ENCODE results near the gene FGFBP2. TPM values are rescaled to one million over a fixed set of nuclear protein-coding genes. Genes with fewer than 3 reads are reported as not detected.

FGFBP2 gene
- total RNA-seq, 2 donors from 2014 or later = not detected

- TF ChIP-seq, protein P1, sequence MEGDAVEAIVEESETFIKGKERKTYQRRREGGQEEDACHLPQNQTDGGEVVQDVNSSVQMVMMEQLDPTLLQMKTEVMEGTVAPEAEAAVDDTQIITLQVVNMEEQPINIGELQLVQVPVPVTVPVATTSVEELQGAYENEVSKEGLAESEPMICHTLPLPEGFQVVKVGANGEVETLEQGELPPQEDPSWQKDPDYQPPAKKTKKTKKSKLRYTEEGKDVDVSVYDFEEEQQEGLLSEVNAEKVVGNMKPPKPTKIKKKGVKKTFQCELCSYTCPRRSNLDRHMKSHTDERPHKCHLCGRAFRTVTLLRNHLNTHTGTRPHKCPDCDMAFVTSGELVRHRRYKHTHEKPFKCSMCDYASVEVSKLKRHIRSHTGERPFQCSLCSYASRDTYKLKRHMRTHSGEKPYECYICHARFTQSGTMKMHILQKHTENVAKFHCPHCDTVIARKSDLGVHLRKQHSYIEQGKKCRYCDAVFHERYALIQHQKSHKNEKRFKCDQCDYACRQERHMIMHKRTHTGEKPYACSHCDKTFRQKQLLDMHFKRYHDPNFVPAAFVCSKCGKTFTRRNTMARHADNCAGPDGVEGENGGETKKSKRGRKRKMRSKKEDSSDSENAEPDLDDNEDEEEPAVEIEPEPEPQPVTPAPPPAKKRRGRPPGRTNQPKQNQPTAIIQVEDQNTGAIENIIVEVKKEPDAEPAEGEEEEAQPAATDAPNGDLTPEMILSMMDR (conservative IDR thresholded peaks at IDR 0.05) = no peak
- Histone ChIP-seq H3K9me3 (ENCODE audit: control insufficient read depth, low read length) (no peaks in the 10 kb centered on the region), H3K36me3 (ENCODE audit: control insufficient read depth, insufficient read depth, low read length) (peaks cover 15% of the 10 kb centered on the region), H3K4me1 (ENCODE audit: control insufficient read depth, insufficient read depth, low read length) (no peaks in the 10 kb centered on the region), H3K4me3 (ENCODE audit: low read length) (no peak overlapping the region), H3K27me3 (ENCODE audit: control insufficient read depth, insufficient read depth, low read length, poor library complexity, severe bottlenecking) (no peaks in the 10 kb centered on the region), H3K27ac (ENCODE audit: low read depth, low read length) (no peak overlapping the region), H3K9ac (ENCODE audit: extremely low read depth, low read length, poor library complexity, severe bottlenecking) (no peak overlapping the region)
- no peaks in the 10 kb centered on the region for H3K4me1 Mint-ChIP-seq
- peaks cover 68% of the 10 kb centered on the region for H3K36me3 Mint-ChIP-seq (ENCODE audit: low read depth)
- peaks cover 2% of the 10 kb centered on the region for H3K9me3 Mint-ChIP-seq
- H3K27me3 Mint-ChIP-seq (ENCODE audit: insufficient read depth) = no peaks in the 10 kb centered on the region
- DNase-seq = no peak
- H3K27ac Mint-ChIP-seq = no peak overlapping the region
- H3K4me3 Mint-ChIP-seq = no peak overlapping the region
- WGBS, 2 experiments (ENCODE audit: insufficient coverage in 1 of 2, insufficient read length in 1 of 2) = 82 to 85% methylated on average over 5 to 6 of the region's 6 CpGs
Measured at GRCh38 chr4:15989424-15989823, 26.4 kb upstream of the FGFBP2 start.

DNA sequence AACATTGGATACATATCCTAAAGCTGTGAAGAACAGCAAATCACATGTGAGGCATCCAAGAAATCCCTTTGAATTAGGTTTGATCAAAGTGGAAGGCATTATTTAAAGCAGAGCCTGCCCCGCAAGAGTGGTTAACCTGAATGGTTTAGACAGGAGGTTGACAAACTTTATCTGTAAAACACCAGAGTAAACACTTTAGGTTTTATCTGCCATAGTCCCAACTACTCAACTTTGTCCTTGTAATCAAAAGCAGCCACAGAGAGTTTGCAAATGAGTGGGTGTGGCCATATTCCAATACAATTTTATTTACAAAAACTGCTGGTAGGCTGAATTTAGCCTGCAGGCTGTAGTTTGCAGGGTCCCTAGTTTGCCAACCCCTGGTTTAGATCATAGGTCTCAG lies 25.2 kb upstream of the FGFBP2 start:
- Mint-ChIP-seq H3K27ac (no peak overlapping the region), H3K4me3 (no peak overlapping the region), H3K4me1 (no peaks in the 10 kb centered on the region), H3K9me3 (peaks cover 2% of the 10 kb centered on the region), H3K36me3 (ENCODE audit: low read depth) (peaks cover 77% of the 10 kb centered on the region), H3K27me3 (ENCODE audit: insufficient read depth) (no peaks in the 10 kb centered on the region)
- Histone ChIP-seq H3K4me3 (ENCODE audit: low read length) (no peak overlapping the region), H3K27ac (ENCODE audit: low read depth, low read length) (no peak overlapping the region), H3K9ac (ENCODE audit: extremely low read depth, low read length, poor library complexity, severe bottlenecking) (no peak overlapping the region), H3K4me1 (ENCODE audit: control insufficient read depth, insufficient read depth, low read length) (no peaks in the 10 kb centered on the region), H3K9me3 (ENCODE audit: control insufficient read depth, low read length) (no peaks in the 10 kb centered on the region), H3K36me3 (ENCODE audit: control insufficient read depth, insufficient read depth, low read length) (peaks cover 15% of the 10 kb centered on the region), H3K27me3 (ENCODE audit: control insufficient read depth, insufficient read depth, low read length, poor library complexity, severe bottlenecking) (no peaks in the 10 kb centered on the region)
- peak; percentile 8 for DNase-seq
- WGBS, 2 experiments (ENCODE audit: insufficient coverage in 1 of 2, insufficient read length in 1 of 2) = 95 to 100% methylated on average over 1 of the region's 1 CpG
- TF ChIP-seq, protein P1 (conservative IDR thresholded peaks at IDR 0.05) = no peak

DNA sequence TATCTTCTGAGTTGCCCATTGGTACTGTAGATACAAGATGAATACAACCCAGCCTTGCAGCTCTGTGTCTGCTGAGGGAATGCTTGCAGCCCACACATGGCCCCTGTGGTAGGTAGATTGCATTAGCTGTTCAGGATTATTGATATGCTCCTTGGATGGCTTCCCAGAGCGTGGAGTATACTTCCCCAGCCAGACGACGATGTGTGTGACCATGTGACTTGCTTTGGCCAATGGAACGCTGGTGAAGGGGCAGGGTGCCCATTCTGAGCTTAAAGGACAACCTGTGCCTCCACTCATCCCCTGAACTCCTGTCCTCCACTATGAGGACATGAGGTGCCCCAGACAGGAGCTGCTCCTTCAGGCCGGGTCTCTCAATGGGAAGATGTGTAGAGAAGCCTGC lies 23.9 kb upstream of the FGFBP2 start:
- DNase-seq = no peak
- Histone ChIP-seq H3K36me3 (ENCODE audit: control insufficient read depth, insufficient read depth, low read length) (peaks cover 21% of the 10 kb centered on the region), H3K9ac (ENCODE audit: extremely low read depth, low read length, poor library complexity, severe bottlenecking) (no peak overlapping the region), H3K27ac (ENCODE audit: low read depth, low read length) (no peak overlapping the region), H3K4me3 (ENCODE audit: low read length) (no peak overlapping the region), H3K4me1 (ENCODE audit: control insufficient read depth, insufficient read depth, low read length) (no peaks in the 10 kb centered on the region), H3K9me3 (ENCODE audit: control insufficient read depth, low read length) (no peaks in the 10 kb centered on the region), H3K27me3 (ENCODE audit: control insufficient read depth, insufficient read depth, low read length, poor library complexity, severe bottlenecking) (no peaks in the 10 kb centered on the region)
- TF ChIP-seq, protein P1 (conservative IDR thresholded peaks at IDR 0.05) = no peak
- Mint-ChIP-seq H3K36me3 (ENCODE audit: low read depth) (peaks cover 84% of the 10 kb centered on the region), H3K9me3 (peaks cover 2% of the 10 kb centered on the region), H3K4me1 (peaks cover 6% of the 10 kb centered on the region), H3K27me3 (ENCODE audit: insufficient read depth) (no peaks in the 10 kb centered on the region), H3K4me3 (no peak overlapping the region), H3K27ac (no peak overlapping the region)
- 86 to 98% methylated on average over 5 of the region's 5 CpGs for WGBS, 2 experiments (ENCODE audit: insufficient coverage in 1 of 2, insufficient read length in 1 of 2)
